ENCODE data around the gene ZDHHC3. TPM values are rescaled to one million over a fixed set of nuclear protein-coding genes. Genes with fewer than 3 reads are reported as not detected.

ZDHHC3 gene
- polyA plus RNA-seq = 77.2 TPM
- long read RNA-seq, donor 1, transcript ZDHHC3-205 (7 exons, 2,687 nt) = major isoform, 9 of 9 reads
- long read RNA-seq, donor 1, partial matches to known transcripts = 0 of 9 reads
- long read RNA-seq, donor 1, other reads (novel, unspliced or antisense) = 0 of 9 reads
- long read RNA-seq, donor 2, transcript ZDHHC3-205 (7 exons, 2,687 nt) = major isoform, 15 of 16 reads
- long read RNA-seq, donor 2, partial matches to known transcripts = 0 of 16 reads
- long read RNA-seq, donor 2, other reads (novel, unspliced or antisense) = 0 of 16 reads
- long read RNA-seq, donor 3 = 0 reads
- long read RNA-seq, donor 4, partial matches to known transcripts = 0 of 3 reads
- long read RNA-seq, donor 4, other reads (novel, unspliced or antisense) = 0 of 3 reads
- long read RNA-seq, donor 5, transcript ZDHHC3-205 (7 exons, 2,687 nt) = major isoform, 8 of 9 reads
- long read RNA-seq, donor 5, partial matches to known transcripts = 0 of 9 reads
- long read RNA-seq, donor 5, other reads (novel, unspliced or antisense) = 0 of 9 reads
- long read RNA-seq, donor 6, transcript ZDHHC3-205 (7 exons, 2,687 nt) = major isoform, 21 of 22 reads
- long read RNA-seq, donor 6, partial matches to known transcripts = 0 of 22 reads
- long read RNA-seq, donor 6, other reads (novel, unspliced or antisense) = 0 of 22 reads
- long read RNA-seq, donor 7, transcript ZDHHC3-205 (7 exons, 2,687 nt) = major isoform, 6 of 7 reads
- long read RNA-seq, donor 7, partial matches to known transcripts = 0 of 7 reads
- long read RNA-seq, donor 7, other reads (novel, unspliced or antisense) = 0 of 7 reads
- long read RNA-seq, donor 8, transcript ZDHHC3-205 (7 exons, 2,687 nt) = major isoform, 16 of 17 reads
- long read RNA-seq, donor 8, partial matches to known transcripts = 0 of 17 reads
- long read RNA-seq, donor 8, other reads (novel, unspliced or antisense) = 0 of 17 reads
- long read RNA-seq, donor 9, transcript ZDHHC3-205 (7 exons, 2,687 nt) = major isoform, 11 of 12 reads
- long read RNA-seq, donor 9, partial matches to known transcripts = 0 of 12 reads
- long read RNA-seq, donor 9, other reads (novel, unspliced or antisense) = 0 of 12 reads
- long read RNA-seq, donor 10, transcript ZDHHC3-205 (7 exons, 2,687 nt) = major isoform, 23 of 49 reads
- long read RNA-seq, donor 10, partial matches to known transcripts = 10 of 49 reads
- long read RNA-seq, donor 10, other reads (novel, unspliced or antisense) = 15 of 49 reads
- long read RNA-seq, donor 11, transcript ZDHHC3-205 (7 exons, 2,687 nt) = major isoform, 10 of 47 reads
- long read RNA-seq, donor 11, partial matches to known transcripts = 17 of 47 reads
- long read RNA-seq, donor 11, other reads (novel, unspliced or antisense) = 19 of 47 reads

- Histone ChIP-seq H3K4me3 (ENCODE audit: low read length) (peak within 1 kb of the TSS; percentile 98), H3K4me1 (ENCODE audit: control insufficient read depth, insufficient read depth, low read length) (peaks cover 29% of the 10 kb centered on the region), H3K27ac (ENCODE audit: low read length) (peak within 1 kb of the TSS; percentile 95), H3K36me3 (ENCODE audit: control insufficient read depth, insufficient read depth, low read length) (no peaks in the 10 kb centered on the region), H3K9me3 (ENCODE audit: control insufficient read depth, low read depth, low read length) (no peaks in the 10 kb centered on the region), H3K27me3 (ENCODE audit: control insufficient read depth, insufficient read depth, low read length) (no peaks in the 10 kb centered on the region)
- no CpG with 5 or more reads among the region's 82 CpGs for WGBS (ENCODE audit: insufficient coverage, low lambda C conversion rate)
- DNase-seq = peak; percentile 90 to 91
These were observed at the start of gene ZDHHC3, which contains the start of gene EXOSC7 for GRCh38 chr3:44976002-44976815. TSS of gene ZDHHC3 (minus strand) at chr3:44976174. CDS start at chr3:44959436, 16,738 bp downstream. TSS of gene EXOSC7 (plus strand) at chr3:44976244. CDS start at chr3:44976278, 34 bp downstream.

GRCh38 chr3:45024542-45025255, 48.7 kb upstream of the ZDHHC3 start:
- Histone ChIP-seq H3K9me3 (ENCODE audit: control insufficient read depth, low read depth, low read length) (no peaks in the 10 kb centered on the region), H3K36me3 (ENCODE audit: control insufficient read depth, insufficient read depth, low read length) (no peaks in the 10 kb centered on the region), H3K4me3 (ENCODE audit: low read length) (no peak overlapping the region), H3K4me1 (ENCODE audit: control insufficient read depth, insufficient read depth, low read length) (peaks cover 9% of the 10 kb centered on the region), H3K27ac (ENCODE audit: low read length) (no peak overlapping the region), H3K27me3 (ENCODE audit: control insufficient read depth, insufficient read depth, low read length) (peaks cover 4% of the 10 kb centered on the region)
- 80% methylated on average over 1 of the region's 6 CpGs for WGBS (ENCODE audit: insufficient coverage, low lambda C conversion rate)
- DNase-seq = no peak

- no peaks in the 10 kb centered on the region for H3K36me3 ChIP-seq (ENCODE audit: control insufficient read depth, insufficient read depth, low read length)
- peaks cover 4% of the 10 kb centered on the region for H3K27me3 ChIP-seq (ENCODE audit: control insufficient read depth, insufficient read depth, low read length)
- no peak overlapping the region for H3K27ac ChIP-seq (ENCODE audit: low read length)
- DNase-seq = no peak
- H3K9me3 ChIP-seq (ENCODE audit: control insufficient read depth, low read depth, low read length) = no peaks in the 10 kb centered on the region
- H3K4me1 ChIP-seq (ENCODE audit: control insufficient read depth, insufficient read depth, low read length) = peaks cover 9% of the 10 kb centered on the region
- WGBS (ENCODE audit: insufficient coverage, low lambda C conversion rate) = 71% methylated on average over 1 of the region's 3 CpGs
- H3K4me3 ChIP-seq (ENCODE audit: low read length) = no peak overlapping the region
These were observed 47.7 kb upstream of the ZDHHC3 start for GRCh38 chr3:45023675-45024074.

GRCh38 chr3:45021524-45022297, 45.7 kb upstream of the ZDHHC3 start:
- WGBS (ENCODE audit: insufficient coverage, low lambda C conversion rate) = no CpG with 5 or more reads among the region's 12 CpGs

GRCh38 chr3:45020534-45020933, 44.6 kb upstream of the ZDHHC3 start:
- no CpG with 5 or more reads among the region's 8 CpGs for WGBS (ENCODE audit: insufficient coverage, low lambda C conversion rate)
- Histone ChIP-seq H3K4me1 (ENCODE audit: control insufficient read depth, insufficient read depth, low read length) (peaks cover 3% of the 10 kb centered on the region), H3K36me3 (ENCODE audit: control insufficient read depth, insufficient read depth, low read length) (peaks cover 5% of the 10 kb centered on the region), H3K4me3 (ENCODE audit: low read length) (no peak overlapping the region), H3K27ac (ENCODE audit: low read length) (no peak overlapping the region), H3K27me3 (ENCODE audit: control insufficient read depth, insufficient read depth, low read length) (no peaks in the 10 kb centered on the region), H3K9me3 (ENCODE audit: control insufficient read depth, low read depth, low read length) (no peaks in the 10 kb centered on the region)
- DNase-seq = no peak

More at GRCh38 chr3:45021524-45022297, 45.7 kb upstream of the ZDHHC3 start:
- Histone ChIP-seq H3K27me3 (ENCODE audit: control insufficient read depth, insufficient read depth, low read length) (peaks cover 4% of the 10 kb centered on the region), H3K4me1 (ENCODE audit: control insufficient read depth, insufficient read depth, low read length) (peaks cover 5% of the 10 kb centered on the region), H3K4me3 (ENCODE audit: low read length) (no peak overlapping the region), H3K36me3 (ENCODE audit: control insufficient read depth, insufficient read depth, low read length) (peaks cover 3% of the 10 kb centered on the region), H3K9me3 (ENCODE audit: control insufficient read depth, low read depth, low read length) (no peaks in the 10 kb centered on the region), H3K27ac (ENCODE audit: low read length) (no peak overlapping the region)
- peak in 1 of 2 donors; percentile 24 for DNase-seq

GRCh38 chr3:45017821-45018220, 41.8 kb upstream of the ZDHHC3 start:
- H3K9me3 ChIP-seq (ENCODE audit: control insufficient read depth, low read depth, low read length) = no peaks in the 10 kb centered on the region
- no peak overlapping the region for H3K4me3 ChIP-seq (ENCODE audit: low read length)
- WGBS (ENCODE audit: insufficient coverage, low lambda C conversion rate) = no CpG with 5 or more reads among the region's 5 CpGs
- H3K4me1 ChIP-seq (ENCODE audit: control insufficient read depth, insufficient read depth, low read length) = peaks cover 3% of the 10 kb centered on the region
- H3K36me3 ChIP-seq (ENCODE audit: control insufficient read depth, insufficient read depth, low read length) = peaks cover 12% of the 10 kb centered on the region
- DNase-seq = no peak
- no peaks in the 10 kb centered on the region for H3K27me3 ChIP-seq (ENCODE audit: control insufficient read depth, insufficient read depth, low read length)
- no peak overlapping the region for H3K27ac ChIP-seq (ENCODE audit: low read length)

- DNase-seq = no peak
- H3K27ac ChIP-seq (ENCODE audit: low read length) = no peak overlapping the region
- H3K36me3 ChIP-seq (ENCODE audit: control insufficient read depth, insufficient read depth, low read length) = peaks cover 19% of the 10 kb centered on the region
- no peak overlapping the region for H3K4me3 ChIP-seq (ENCODE audit: low read length)
- H3K9me3 ChIP-seq (ENCODE audit: control insufficient read depth, low read depth, low read length) = no peaks in the 10 kb centered on the region
- no peaks in the 10 kb centered on the region for H3K27me3 ChIP-seq (ENCODE audit: control insufficient read depth, insufficient read depth, low read length)
- peaks cover 3% of the 10 kb centered on the region for H3K4me1 ChIP-seq (ENCODE audit: control insufficient read depth, insufficient read depth, low read length)
- no CpG with 5 or more reads among the region's 2 CpGs for WGBS (ENCODE audit: insufficient coverage, low lambda C conversion rate)
These were observed 40.9 kb upstream of the ZDHHC3 start for GRCh38 chr3:45016916-45017315.

GRCh38 chr3:45012577-45012976, 36.6 kb upstream of the ZDHHC3 start:
- Histone ChIP-seq H3K27me3 (ENCODE audit: control insufficient read depth, insufficient read depth, low read length) (no peaks in the 10 kb centered on the region), H3K36me3 (ENCODE audit: control insufficient read depth, insufficient read depth, low read length) (peaks cover 39% of the 10 kb centered on the region), H3K4me1 (ENCODE audit: control insufficient read depth, insufficient read depth, low read length) (no peaks in the 10 kb centered on the region), H3K9me3 (ENCODE audit: control insufficient read depth, low read depth, low read length) (no peaks in the 10 kb centered on the region), H3K4me3 (ENCODE audit: low read length) (no peak overlapping the region), H3K27ac (ENCODE audit: low read length) (no peak overlapping the region)
- DNase-seq = no peak
- no CpG with 5 or more reads among the region's 4 CpGs for WGBS (ENCODE audit: insufficient coverage, low lambda C conversion rate)

Data from large intestine (tissue), 12 donors.